ENCODE results near the gene PTPRA. TPM values are rescaled to one million over a fixed set of nuclear protein-coding genes. Genes with fewer than 3 reads are reported as not detected.

PTPRA gene
- total RNA-seq, 2 donors from 2014 or later = 36.7 to 42.7 TPM

DNA sequence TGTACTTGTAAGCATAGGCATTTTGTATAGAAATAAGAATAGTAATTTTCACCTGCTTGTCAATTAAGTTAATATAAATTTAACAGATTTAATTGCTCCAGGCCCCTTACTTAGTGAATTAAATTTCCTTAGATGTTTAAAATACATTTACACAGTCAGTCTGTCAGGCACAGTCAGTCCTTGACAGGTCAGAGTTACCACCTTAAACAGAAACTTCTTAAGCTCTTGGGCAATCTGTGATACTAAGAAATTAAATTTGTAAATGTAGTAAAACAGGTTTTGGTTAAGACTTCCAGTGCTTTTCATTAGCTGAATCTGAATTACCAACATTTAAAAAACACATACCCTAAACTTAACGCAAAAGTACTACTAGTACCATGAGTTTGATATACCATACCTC lies 15.9 kb downstream of the PTPRA start:
- ATAC-seq (ENCODE audit: insufficient number of reproducible peaks, low FRiP score, low read depth) (no peak), DNase-seq (ENCODE audit: low spot score) (no peak)
- Histone ChIP-seq H3K27me3 (replicated peaks; ENCODE audit: insufficient read depth) (no peaks in the 10 kb centered on the region), H3K27ac (no peak overlapping the region), H3K4me3 (no peak overlapping the region), H3K9me3 (no peaks in the 10 kb centered on the region), H3K36me3 (no peaks in the 10 kb centered on the region), H3K4me1 (ENCODE audit: control insufficient read depth in 1 of 2, low read depth in 2 of 2) (no peaks in the 10 kb centered on the region)
- TF ChIP-seq, protein P1, sequence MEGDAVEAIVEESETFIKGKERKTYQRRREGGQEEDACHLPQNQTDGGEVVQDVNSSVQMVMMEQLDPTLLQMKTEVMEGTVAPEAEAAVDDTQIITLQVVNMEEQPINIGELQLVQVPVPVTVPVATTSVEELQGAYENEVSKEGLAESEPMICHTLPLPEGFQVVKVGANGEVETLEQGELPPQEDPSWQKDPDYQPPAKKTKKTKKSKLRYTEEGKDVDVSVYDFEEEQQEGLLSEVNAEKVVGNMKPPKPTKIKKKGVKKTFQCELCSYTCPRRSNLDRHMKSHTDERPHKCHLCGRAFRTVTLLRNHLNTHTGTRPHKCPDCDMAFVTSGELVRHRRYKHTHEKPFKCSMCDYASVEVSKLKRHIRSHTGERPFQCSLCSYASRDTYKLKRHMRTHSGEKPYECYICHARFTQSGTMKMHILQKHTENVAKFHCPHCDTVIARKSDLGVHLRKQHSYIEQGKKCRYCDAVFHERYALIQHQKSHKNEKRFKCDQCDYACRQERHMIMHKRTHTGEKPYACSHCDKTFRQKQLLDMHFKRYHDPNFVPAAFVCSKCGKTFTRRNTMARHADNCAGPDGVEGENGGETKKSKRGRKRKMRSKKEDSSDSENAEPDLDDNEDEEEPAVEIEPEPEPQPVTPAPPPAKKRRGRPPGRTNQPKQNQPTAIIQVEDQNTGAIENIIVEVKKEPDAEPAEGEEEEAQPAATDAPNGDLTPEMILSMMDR (IDR thresholded peaks at IDR 0.05) = no peak

DNA sequence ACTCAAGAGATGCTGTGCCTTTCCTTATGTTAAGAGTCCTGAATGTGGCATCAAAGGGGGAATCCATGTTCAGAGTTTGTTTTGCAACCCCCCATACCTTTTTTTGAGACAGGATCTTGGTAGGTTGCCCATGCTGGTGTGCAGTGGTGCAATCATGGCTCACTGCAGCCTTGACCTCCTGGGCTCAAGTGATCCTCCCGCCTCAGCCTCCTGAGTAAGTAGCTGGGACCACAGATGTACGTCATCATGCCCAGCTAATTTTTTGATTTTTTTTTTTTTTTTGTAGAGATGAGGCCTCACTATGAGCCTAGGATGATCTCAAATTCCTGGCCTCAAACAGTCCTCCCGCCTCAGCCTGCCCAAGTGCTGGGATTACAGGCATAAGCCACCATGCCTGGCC lies 16.5 kb downstream of the PTPRA start:
- TF ChIP-seq, protein P1 (IDR thresholded peaks at IDR 0.05) = no peak
- Histone ChIP-seq H3K27me3 (replicated peaks; ENCODE audit: insufficient read depth) (no peaks in the 10 kb centered on the region), H3K4me3 (no peak overlapping the region), H3K4me1 (ENCODE audit: control insufficient read depth in 1 of 2, low read depth in 2 of 2) (no peaks in the 10 kb centered on the region), H3K9me3 (no peaks in the 10 kb centered on the region), H3K27ac (no peak overlapping the region), H3K36me3 (no peaks in the 10 kb centered on the region)
- DNase-seq (ENCODE audit: low spot score) (no peak), ATAC-seq (ENCODE audit: insufficient number of reproducible peaks, low FRiP score, low read depth) (no peak)

- no peak for ATAC-seq (ENCODE audit: insufficient number of reproducible peaks, low FRiP score, low read depth)
Measured at GRCh38 chr20:2890742-2891141, 17.5 kb downstream of the PTPRA start.

GRCh38 chr20:2891343-2891742 lies 18.1 kb downstream of the PTPRA start:
- TF ChIP-seq, protein P1 (IDR thresholded peaks at IDR 0.05) = no peak
- Histone ChIP-seq H3K4me3 (no peak overlapping the region), H3K27me3 (replicated peaks; ENCODE audit: insufficient read depth) (no peaks in the 10 kb centered on the region), H3K36me3 (no peaks in the 10 kb centered on the region), H3K9me3 (no peaks in the 10 kb centered on the region), H3K27ac (no peak overlapping the region), H3K4me1 (ENCODE audit: control insufficient read depth in 1 of 2, low read depth in 2 of 2) (no peaks in the 10 kb centered on the region)
- DNase-seq (ENCODE audit: low spot score) (no peak), ATAC-seq (ENCODE audit: insufficient number of reproducible peaks, low FRiP score, low read depth) (no peak)

More at GRCh38 chr20:2890742-2891141, 17.5 kb downstream of the PTPRA start:
- H3K36me3 ChIP-seq = no peaks in the 10 kb centered on the region
- no peak for DNase-seq (ENCODE audit: low spot score)
- no peaks in the 10 kb centered on the region for H3K27me3 ChIP-seq (replicated peaks; ENCODE audit: insufficient read depth)
- H3K27ac ChIP-seq = no peak overlapping the region
- no peaks in the 10 kb centered on the region for H3K4me1 ChIP-seq (ENCODE audit: control insufficient read depth in 1 of 2, low read depth in 2 of 2)
- H3K4me3 ChIP-seq = no peak overlapping the region
- H3K9me3 ChIP-seq = no peaks in the 10 kb centered on the region
- TF ChIP-seq, protein P1 (IDR thresholded peaks at IDR 0.05) = no peak

DNA sequence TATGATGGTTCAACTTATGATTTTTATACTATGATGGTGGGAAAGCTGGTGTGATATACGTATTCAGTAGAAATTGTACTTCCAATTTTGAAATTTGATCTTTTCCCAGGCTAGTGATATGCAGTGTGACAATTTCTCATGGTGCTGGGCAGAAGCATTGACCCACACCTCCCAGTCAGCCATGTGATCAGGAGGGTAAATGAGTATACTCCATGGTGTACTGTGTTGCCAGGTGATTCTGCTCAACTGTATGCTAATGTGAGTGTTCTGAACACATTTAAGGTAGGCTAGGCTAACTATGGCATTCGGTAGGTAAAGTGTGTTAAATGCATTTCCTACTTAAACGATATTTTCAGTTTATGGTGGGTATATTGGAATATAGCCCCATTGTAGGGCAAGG lies 19.1 kb downstream of the PTPRA start:
- H3K4me1 ChIP-seq (ENCODE audit: control insufficient read depth in 1 of 2, low read depth in 2 of 2) = no peaks in the 10 kb centered on the region
- H3K27ac ChIP-seq = no peak overlapping the region
- H3K27me3 ChIP-seq (replicated peaks; ENCODE audit: insufficient read depth) = no peaks in the 10 kb centered on the region
- ATAC-seq (ENCODE audit: insufficient number of reproducible peaks, low FRiP score, low read depth) (no peak), DNase-seq (ENCODE audit: low spot score) (no peak)
- no peaks in the 10 kb centered on the region for H3K9me3 ChIP-seq
- TF ChIP-seq, protein P1 (IDR thresholded peaks at IDR 0.05) = no peak
- H3K36me3 ChIP-seq = no peaks in the 10 kb centered on the region
- H3K4me3 ChIP-seq = no peak overlapping the region

Data from thoracic aorta (tissue), 2 donors.